GM23248 (cell line): ENCODE data around the gene RFNG.

Experiments used
- EZH2 ChIP-seq: fragments of 200-600 bp; sonication (generic); IDR thresholded peaks from 2 replicates; pipeline ENCODE4 v1.6.1; 2018; ENCODE audit warnings: antibody characterized with exemption, mild to moderate bottlenecking; ENCODE audit not compliant: insufficient read depth, poor library complexity, severe bottlenecking
- EZH2phosphoT487 ChIP-seq: fragments of 200-600 bp; sonication (generic); IDR thresholded peaks from 2 replicates; pipeline ENCODE4 v1.6.1; 2018; ENCODE audit warnings: antibody characterized with exemption, moderate library complexity, mild to moderate bottlenecking, low read depth; ENCODE audit not compliant: insufficient read depth

GRCh38 chr17:82086941-82087906 lies 35.6 kb upstream of the RFNG start:
- TF ChIP-seq EZH2phosphoT487 (no peak), EZH2 (no peak)
